Measurements from ENCODE around the gene MAP4K4. TPM values are rescaled to one million over a fixed set of nuclear protein-coding genes. Genes with fewer than 3 reads are reported as not detected.

MAP4K4 gene
- total RNA-seq, 1 experiment from 2014 or later: 132 TPM

- no peak overlapping the region for H4K91ac ChIP-seq (ENCODE audit: insufficient read length, low read depth, low read length)
- H2AFZ ChIP-seq (ENCODE audit: low read length): no peak overlapping the region
- no peak overlapping the region for H3K27ac ChIP-seq (ENCODE audit: insufficient read length, low read depth, low read length)
- H3K4ac ChIP-seq (ENCODE audit: low read depth, low read length): no peak overlapping the region
- Mint-ChIP-seq H3K4me1 (peaks cover 60% of the 10 kb centered on the region in 2 experiments), H3K27me3 (ENCODE audit: low read depth) (no peaks in the 10 kb centered on the region; the same call in 1 of the 2 replicates), H3K9me3 (no peaks in the 10 kb centered on the region), H3K36me3 (ENCODE audit: insufficient read depth in 1 of 3, low read depth in 3 of 3) (peaks cover 3 to 4% (median 4%) of the 10 kb centered on the region in 3 experiments; a peak in 6 of 7 replicates), H3K4me3 (no peak overlapping the region), H3K27ac (peak overlapping the region in 2 of 3 experiments; percentile 58 to 72; a peak in 4 of 7 replicates)
- no peak overlapping the region for H3K23ac ChIP-seq (ENCODE audit: insufficient read length, low read depth, low read length)
- H2BK120ac ChIP-seq (ENCODE audit: low read depth, low read length, poor library complexity, severe bottlenecking): no peak overlapping the region
- H3K4me1 ChIP-seq (ENCODE audit: insufficient read depth, low read length): peaks cover 11% of the 10 kb centered on the region
- H3K79me1 ChIP-seq (ENCODE audit: insufficient read depth, low read depth, low read length, poor library complexity, severe bottlenecking): peaks cover 5% of the 10 kb centered on the region
- WGBS (ENCODE audit: extremely low coverage, insufficient read length, low lambda C conversion rate): no CpG with 5 or more reads among the region's 3 CpGs
- H3K4me2 ChIP-seq (ENCODE audit: insufficient read depth, insufficient read length, low read length): no peak overlapping the region
- no peak overlapping the region for H2BK15ac ChIP-seq (ENCODE audit: low read depth, low read length)
- TF ChIP-seq, protein P1, sequence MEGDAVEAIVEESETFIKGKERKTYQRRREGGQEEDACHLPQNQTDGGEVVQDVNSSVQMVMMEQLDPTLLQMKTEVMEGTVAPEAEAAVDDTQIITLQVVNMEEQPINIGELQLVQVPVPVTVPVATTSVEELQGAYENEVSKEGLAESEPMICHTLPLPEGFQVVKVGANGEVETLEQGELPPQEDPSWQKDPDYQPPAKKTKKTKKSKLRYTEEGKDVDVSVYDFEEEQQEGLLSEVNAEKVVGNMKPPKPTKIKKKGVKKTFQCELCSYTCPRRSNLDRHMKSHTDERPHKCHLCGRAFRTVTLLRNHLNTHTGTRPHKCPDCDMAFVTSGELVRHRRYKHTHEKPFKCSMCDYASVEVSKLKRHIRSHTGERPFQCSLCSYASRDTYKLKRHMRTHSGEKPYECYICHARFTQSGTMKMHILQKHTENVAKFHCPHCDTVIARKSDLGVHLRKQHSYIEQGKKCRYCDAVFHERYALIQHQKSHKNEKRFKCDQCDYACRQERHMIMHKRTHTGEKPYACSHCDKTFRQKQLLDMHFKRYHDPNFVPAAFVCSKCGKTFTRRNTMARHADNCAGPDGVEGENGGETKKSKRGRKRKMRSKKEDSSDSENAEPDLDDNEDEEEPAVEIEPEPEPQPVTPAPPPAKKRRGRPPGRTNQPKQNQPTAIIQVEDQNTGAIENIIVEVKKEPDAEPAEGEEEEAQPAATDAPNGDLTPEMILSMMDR (conservative IDR thresholded peaks at IDR 0.05): no peak
- no peak for DNase-seq
- no peaks in the 10 kb centered on the region for H4K20me1 ChIP-seq (ENCODE audit: control insufficient read depth, insufficient read depth, insufficient read length)
- no peaks in the 10 kb centered on the region for H3K23me2 ChIP-seq (ENCODE audit: insufficient read length, low read depth, low read length, poor library complexity, severe bottlenecking)
- H3K14ac ChIP-seq (ENCODE audit: insufficient read depth, low read length): no peak overlapping the region
- no peak overlapping the region for H3T11ph ChIP-seq (ENCODE audit: low read length)
- no peak overlapping the region for H3K56ac ChIP-seq (ENCODE audit: insufficient read length, low read depth, low read length)
- H2AK5ac ChIP-seq (ENCODE audit: insufficient read length, low read length): no peak overlapping the region
- no peak overlapping the region for H4K8ac ChIP-seq (replicated peaks; ENCODE audit: insufficient read length, low read depth, low read length)
- H2BK20ac ChIP-seq (ENCODE audit: low read depth, low read length, poor library complexity, severe bottlenecking): no peak overlapping the region
- no peak overlapping the region for H3K9ac ChIP-seq (ENCODE audit: extremely low read depth, insufficient read length, low read length)
- H4K5ac ChIP-seq (ENCODE audit: insufficient read length, low read depth, low read length): no peak overlapping the region
- no peaks in the 10 kb centered on the region for H3K9me3 ChIP-seq (ENCODE audit: control insufficient read depth, low read depth, low read length)
- H2BK5ac ChIP-seq (ENCODE audit: insufficient read length, low read length): no peak overlapping the region
- peaks cover 35% of the 10 kb centered on the region for H3K79me2 ChIP-seq (ENCODE audit: insufficient read depth, low read length)
- no peak overlapping the region for H3K18ac ChIP-seq (ENCODE audit: insufficient read length, low read depth, low read length)
- no peak overlapping the region for H2BK12ac ChIP-seq (ENCODE audit: insufficient read length, low read depth, low read length)
- no peaks in the 10 kb centered on the region for H3K27me3 ChIP-seq (ENCODE audit: insufficient read depth, low read length)
These were observed 53.2 kb downstream of the MAP4K4 start for GRCh38 chr2:101750688-101751087.

Measured in H9 (cell line).